GM19395 (cell line): ENCODE measurements around the gene FGR.
"Not testable (repeated sequence)": the region's sequence is repeated elsewhere in the genome, so short reads cannot be mapped to it uniquely, and the experiment has no call there.

Experiments
- ATAC-seq: cut with Tn5 transposase; IDR thresholded peaks from one replicate; pipeline ENCODE4 v1.9.1; 2021; ENCODE audit warnings: mild to moderate bottlenecking, moderate library complexity; ENCODE audit not compliant: unreplicated experiment

FGR gene

DNA sequence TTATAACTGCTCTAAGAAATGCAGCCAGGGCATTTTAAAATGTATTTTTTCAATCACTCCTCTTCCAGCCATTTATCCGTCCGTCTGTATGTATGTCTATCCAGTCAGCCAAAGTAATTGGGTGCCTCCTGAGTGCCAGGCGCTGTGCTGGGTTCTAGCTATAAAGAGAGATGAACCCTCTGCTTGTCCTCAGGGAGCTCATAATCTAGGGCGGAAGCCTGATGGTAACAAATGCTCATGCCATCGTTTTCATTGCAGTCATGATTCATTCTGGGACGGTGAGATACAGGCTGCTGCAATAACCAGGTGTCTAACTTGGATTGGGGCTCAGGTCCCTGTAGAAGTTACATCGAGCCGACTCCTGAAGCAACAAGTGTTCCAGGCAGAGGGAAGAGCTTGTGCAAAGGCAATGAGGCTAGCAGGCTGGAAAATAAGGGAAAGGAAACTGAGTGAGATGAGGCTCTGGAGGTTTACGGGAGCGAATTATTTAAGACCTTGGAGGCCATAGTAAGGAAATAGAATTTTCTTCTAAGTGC lies 25.4 kb upstream of the FGR start:
- no peak for ATAC-seq

GRCh38 chr1:27659497-27660299 lies 24.7 kb upstream of the FGR start:
- ATAC-seq: peak; percentile 57

- ATAC-seq: no peak
Observed at GRCh38 chr1:27658951-27659496, 24.0 kb upstream of the FGR start.

DNA sequence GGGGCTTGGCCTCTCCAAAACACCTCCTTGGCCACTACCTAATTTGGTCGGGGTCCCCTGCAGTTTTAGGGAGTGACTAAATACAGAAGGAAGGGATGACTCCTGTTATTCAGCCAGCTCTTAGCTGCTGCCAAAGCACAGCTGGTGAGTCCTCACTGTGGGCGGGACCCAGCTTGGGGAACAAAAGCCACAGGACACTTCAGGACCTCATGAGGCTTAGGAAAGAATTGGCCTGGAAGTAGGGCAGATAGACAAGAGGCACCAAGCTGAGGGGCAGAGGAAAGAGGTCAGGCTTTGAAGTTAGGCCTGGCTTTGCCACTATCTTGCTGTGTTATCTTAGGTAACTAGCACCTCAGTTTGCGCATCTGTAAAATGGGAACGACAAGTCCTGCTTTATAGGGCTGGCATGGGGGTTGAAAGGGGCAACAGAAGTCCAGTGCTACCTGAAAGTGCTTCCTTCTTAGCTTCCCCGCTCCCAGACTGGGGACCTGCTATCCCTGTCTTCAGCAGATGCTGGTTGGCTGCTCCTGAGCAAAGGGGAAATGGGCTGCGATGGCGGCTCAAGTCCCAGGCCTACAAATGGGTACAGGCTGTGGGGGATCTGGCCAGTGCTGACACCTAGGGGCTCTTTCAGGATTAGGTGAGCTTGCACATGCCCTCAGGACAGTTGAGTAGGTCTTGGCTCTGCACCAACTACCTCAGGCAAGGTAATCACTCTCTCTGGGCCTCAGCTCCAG lies 21.3 kb upstream of the FGR start:
- ATAC-seq: no peak

GRCh38 chr1:27655151-27655937 lies 20.4 kb upstream of the FGR start:
- ATAC-seq: no peak

DNA sequence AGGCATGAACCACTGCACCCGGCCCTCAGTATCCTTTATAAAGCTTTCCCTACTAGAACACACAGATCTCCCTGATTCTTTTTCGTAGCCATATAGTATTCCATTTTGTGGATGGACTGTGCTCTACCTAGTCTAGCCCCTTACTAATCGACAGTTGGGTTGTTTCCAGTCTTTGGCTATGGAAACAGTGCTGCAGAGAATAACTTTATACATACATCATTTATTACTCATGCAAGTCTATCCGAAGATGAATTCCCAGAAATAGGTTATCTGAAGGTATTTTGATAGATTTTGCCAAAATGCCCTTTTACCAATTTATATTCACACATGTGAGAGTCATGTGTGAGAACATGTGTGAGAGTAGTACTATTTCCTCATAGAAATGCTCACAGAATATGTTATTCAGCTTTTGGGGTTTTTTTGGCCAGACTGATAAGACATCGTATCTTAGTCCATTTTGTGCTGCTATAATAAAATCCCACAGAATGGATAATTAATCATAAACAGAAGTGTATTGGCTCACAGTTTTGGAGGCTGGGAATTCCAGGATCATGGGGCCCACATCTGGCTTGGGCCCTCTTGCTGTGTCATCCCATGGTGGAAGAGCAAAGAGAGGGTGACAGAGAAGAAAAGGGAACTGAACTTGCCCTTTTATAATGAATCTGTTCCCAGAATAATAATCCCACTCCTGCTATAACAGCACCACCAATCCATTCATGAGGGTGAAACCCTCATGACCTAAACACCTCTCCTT lies 17.3 kb upstream of the FGR start:
- no peak for ATAC-seq

GRCh38 chr1:27650539-27651175 lies 15.7 kb upstream of the FGR start:
- ATAC-seq: no peak

GRCh38 chr1:27650171-27650538 lies 15.2 kb upstream of the FGR start:
- no peak for ATAC-seq

GRCh38 chr1:27649306-27649635 lies 14.3 kb upstream of the FGR start:
- no peak for ATAC-seq

GRCh38 chr1:27648602-27649305 lies 13.8 kb upstream of the FGR start:
- no peak for ATAC-seq

- ATAC-seq: no peak
Observed at GRCh38 chr1:27647328-27647727, 12.3 kb upstream of the FGR start.

GRCh38 chr1:27646676-27647075 lies 11.7 kb upstream of the FGR start:
- no peak for ATAC-seq

GRCh38 chr1:27645071-27645415 lies 10.1 kb upstream of the FGR start:
- ATAC-seq: no peak

DNA sequence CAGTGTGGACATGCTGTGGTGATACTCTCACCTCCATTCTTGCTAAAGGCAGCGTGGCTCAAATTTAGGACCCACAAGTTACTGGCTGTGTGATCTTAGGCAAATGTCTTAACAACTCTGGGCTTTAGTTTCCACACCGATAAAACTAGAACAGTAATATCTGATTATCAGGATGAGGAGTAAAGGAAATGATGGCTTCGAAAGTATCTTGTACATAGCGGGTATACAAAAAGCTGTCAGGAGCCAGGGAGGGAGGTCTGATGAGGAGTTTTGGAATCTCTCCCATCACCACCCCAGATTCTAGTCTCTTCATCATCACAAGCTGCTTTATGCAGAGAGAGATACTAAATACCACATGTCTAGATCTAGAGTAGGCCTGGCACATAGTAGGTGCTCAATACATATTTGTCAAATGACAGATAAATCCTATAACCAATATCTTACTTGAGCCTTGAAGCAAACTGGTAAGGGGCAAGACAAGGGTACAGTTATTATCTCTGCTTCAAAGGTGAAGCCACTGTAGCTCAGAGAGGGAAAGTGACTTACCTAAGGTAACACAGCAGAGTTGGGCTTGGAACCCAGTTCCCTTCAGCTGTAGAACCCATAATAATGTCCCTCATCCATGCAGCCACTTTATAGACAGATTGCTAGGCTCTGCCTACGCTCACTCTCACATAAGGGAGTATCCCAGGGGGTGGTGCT lies 9.5 kb upstream of the FGR start:
- no peak for ATAC-seq

DNA sequence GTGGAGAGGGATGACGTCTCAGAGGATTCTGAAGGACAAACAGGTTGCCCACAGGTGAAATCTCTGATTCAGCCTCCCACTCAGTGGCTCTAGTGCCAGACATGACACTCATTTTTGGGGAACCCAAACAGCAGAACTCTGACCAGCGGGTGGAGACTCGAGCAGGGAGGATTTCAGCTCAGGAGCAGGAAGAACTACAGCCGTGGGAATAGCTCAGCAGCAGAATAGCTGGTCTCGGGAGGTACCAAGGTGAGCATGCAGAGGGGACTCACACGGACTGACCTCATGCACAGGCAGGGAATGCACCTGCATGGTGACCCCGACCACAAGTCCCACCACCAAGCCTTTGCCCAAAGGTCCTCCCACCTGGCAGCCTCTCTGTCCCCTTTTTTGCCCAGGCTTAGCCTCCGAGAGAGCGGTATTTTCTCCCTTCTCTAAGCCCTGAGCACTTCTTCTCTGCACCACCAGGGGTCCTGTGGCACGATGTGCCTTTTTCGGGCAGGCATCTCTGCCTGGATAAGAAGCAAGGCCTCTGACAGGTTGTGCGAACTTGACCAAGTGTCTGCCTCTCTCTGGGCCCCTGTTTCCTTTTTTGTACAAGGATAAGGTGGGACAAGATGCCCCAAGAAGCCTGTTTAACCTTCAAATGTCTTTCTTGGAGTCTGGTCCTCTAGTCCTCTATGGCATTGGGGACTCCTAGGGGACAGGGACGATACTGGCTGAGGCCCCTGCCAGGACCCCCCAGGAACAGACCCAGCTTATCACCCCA lies 8.8 kb upstream of the FGR start:
- no peak for ATAC-seq

DNA sequence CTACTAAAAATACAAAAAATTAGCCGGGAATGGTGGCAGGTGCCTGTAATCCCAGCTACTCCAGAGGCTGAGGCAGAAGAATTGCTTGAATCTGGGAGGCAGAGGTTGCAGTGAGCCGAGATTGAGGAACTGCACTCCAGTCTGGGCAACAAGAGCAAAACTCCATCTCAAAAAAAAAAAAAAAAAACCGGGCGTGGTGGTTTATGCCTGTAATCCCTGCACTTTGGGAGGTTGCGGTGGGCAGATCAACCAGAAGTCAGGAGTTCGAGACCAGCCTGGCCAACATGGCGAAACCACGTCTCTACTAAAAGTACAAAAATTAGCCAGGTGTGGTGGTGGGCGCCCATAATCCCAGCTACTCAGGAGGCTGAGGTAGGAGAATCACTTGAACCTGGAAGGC lies 5.5 kb upstream of the FGR start:
- not testable (repeated sequence) for ATAC-seq

DNA sequence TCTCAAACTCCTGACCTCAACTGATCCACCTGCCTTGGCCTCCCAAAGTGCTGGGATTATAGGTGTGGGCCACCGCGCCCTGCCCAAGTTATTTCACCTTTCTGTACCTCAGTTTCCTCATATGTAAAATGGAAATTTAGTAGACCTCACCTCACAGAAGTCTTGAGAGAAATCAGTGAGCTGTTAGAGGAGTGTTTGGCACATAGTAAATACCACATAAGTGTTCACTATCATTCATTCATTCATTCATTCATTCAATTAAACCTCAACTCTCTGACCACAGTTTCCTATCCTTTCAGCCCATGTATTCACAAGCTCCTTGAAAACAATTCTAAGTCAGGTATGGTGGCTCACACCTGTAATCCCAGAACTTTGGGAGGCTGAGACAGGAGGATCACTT lies 3.8 kb upstream of the FGR start:
- no peak for ATAC-seq

DNA sequence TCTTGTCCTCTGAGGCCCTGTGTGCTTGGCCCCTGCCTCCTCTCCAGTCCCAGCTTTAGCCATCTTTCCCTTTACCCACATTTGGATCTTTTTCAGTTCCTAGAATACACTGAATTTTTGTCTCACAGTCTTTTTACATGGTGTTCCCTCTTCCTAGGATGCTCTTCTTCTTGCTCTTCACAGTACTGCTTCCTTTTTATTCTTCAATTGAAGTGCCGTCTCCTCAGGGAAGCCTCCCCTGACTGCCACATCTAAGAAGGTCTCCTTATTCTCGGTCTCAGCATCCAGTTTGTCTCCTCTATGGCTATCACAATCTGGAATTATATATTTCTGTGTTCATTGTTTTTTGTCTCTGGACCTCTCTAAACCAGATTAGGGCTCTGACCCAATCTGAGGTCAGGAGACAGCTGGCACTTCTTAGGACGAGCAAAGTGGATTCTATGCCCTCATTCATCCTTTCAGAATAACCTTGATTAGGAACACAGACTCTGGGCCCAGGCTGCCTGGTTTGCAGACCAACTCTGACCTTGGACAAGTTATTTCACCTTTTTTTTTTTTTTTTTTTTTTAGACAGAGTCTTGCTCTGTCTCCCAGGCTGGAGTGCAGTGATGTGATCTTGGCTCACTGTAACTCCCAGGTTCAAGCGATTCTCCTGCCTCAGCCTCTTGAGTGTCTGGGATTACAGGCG lies 3.2 kb upstream of the FGR start:
- ATAC-seq: no peak
